ENCODE measurements around the gene IQGAP2.

- TF ChIP-seq CTCF (conservative IDR thresholded peaks at IDR 0.05; ENCODE audit: low read length) (no peak), EZH2phosphoT487 (IDR thresholded peaks at IDR 0.05; ENCODE audit: borderline replicate concordance) (no peak)
Measured at GRCh38 chr5:76689321-76690036, 286.4 kb downstream of the IQGAP2 start.
